ENCODE measurements around the gene OSGIN1.

The OSGIN1 gene

GRCh38 chr16:83990492-83990891, 37.5 kb downstream of the OSGIN1 start:
- in situ Hi-C loops (cut with MboI; ENCODE audit: low sequenced_read_pairs), result no loop called here

- in situ Hi-C loops (cut with MboI; ENCODE audit: low sequenced_read_pairs), result no loop called here
These were observed 39.6 kb downstream of the OSGIN1 start for GRCh38 chr16:83992624-83993023.

GRCh38 chr16:83994087-83994486, 41.0 kb downstream of the OSGIN1 start:
- in situ Hi-C loops (cut with MboI; ENCODE audit: low sequenced_read_pairs), result no loop called here

GRCh38 chr16:83994703-83995102, 41.7 kb downstream of the OSGIN1 start:
- in situ Hi-C loops (cut with MboI; ENCODE audit: low sequenced_read_pairs), result no loop called here

GRCh38 chr16:83995754-83996153, 42.7 kb downstream of the OSGIN1 start:
- in situ Hi-C loops (cut with MboI; ENCODE audit: low sequenced_read_pairs), result no loop called here

GRCh38 chr16:83996481-83997252, 43.6 kb downstream of the OSGIN1 start:
- in situ Hi-C loops (cut with MboI; ENCODE audit: low sequenced_read_pairs), result no loop called here

- in situ Hi-C loops (cut with MboI; ENCODE audit: low sequenced_read_pairs), result no loop called here
These were observed 45.1 kb downstream of the OSGIN1 start for GRCh38 chr16:83998091-83998490.

GRCh38 chr16:84000989-84001642, 48.1 kb downstream of the OSGIN1 start:
- in situ Hi-C loops (cut with MboI; ENCODE audit: low sequenced_read_pairs), result no loop called here

- in situ Hi-C loops (cut with MboI; ENCODE audit: low sequenced_read_pairs), result no loop called here
These were observed 48.7 kb downstream of the OSGIN1 start for GRCh38 chr16:84001726-84002125.

GRCh38 chr16:84003038-84003437, 50.0 kb downstream of the OSGIN1 start:
- in situ Hi-C loops (cut with MboI; ENCODE audit: low sequenced_read_pairs), result no loop called here

GRCh38 chr16:84004442-84004841, 51.4 kb downstream of the OSGIN1 start:
- in situ Hi-C loops (cut with MboI; ENCODE audit: low sequenced_read_pairs), result no loop called here

- in situ Hi-C loops (cut with MboI; ENCODE audit: low sequenced_read_pairs), result no loop called here
These were observed 52.4 kb downstream of the OSGIN1 start for GRCh38 chr16:84005391-84005790.

- in situ Hi-C loops (cut with MboI; ENCODE audit: low sequenced_read_pairs), result no loop called here
These were observed 54.5 kb downstream of the OSGIN1 start for GRCh38 chr16:84007520-84007919.

GRCh38 chr16:84007965-84008364, 54.9 kb downstream of the OSGIN1 start:
- in situ Hi-C loops (cut with MboI; ENCODE audit: low sequenced_read_pairs), result no loop called here

- in situ Hi-C loops (cut with MboI; ENCODE audit: low sequenced_read_pairs), result no loop called here
These were observed 56.2 kb downstream of the OSGIN1 start for GRCh38 chr16:84009282-84009681.

- in situ Hi-C loops (cut with MboI; ENCODE audit: low sequenced_read_pairs), result no loop called here
These were observed 60.9 kb downstream of the OSGIN1 start for GRCh38 chr16:84013787-84014569.

GRCh38 chr16:84014570-84015327, 61.7 kb downstream of the OSGIN1 start:
- in situ Hi-C loops (cut with MboI; ENCODE audit: low sequenced_read_pairs), result no loop called here

GRCh38 chr16:84015399-84015798, 62.4 kb downstream of the OSGIN1 start:
- in situ Hi-C loops (cut with MboI; ENCODE audit: low sequenced_read_pairs), result no loop called here

Data from HL-60/S4 (cell line).